Gastrocnemius medialis (tissue), 4 donors: ENCODE measurements around the gene RAB17.

Experiments used
- POLR2A ChIP-seq, 2 donors: fragments of 450-650 bp; IDR thresholded peaks; one replicate each; pipeline ENCODE4 v1.6.1; 2017; ENCODE audit warnings: antibody characterized with exemption in 2 of 2, mild to moderate bottlenecking in 2 of 2, moderate library complexity in 2 of 2
- TF ChIP-seq, protein P1 (sequence below), 5 experiments: fragments of 450-650 bp in 3 of 5; fragments of 200-600 bp in 2 of 5; sonication (generic) in 2 of 5; IDR thresholded peaks in 4 of 5; conservative IDR thresholded peaks in 1 of 5; 1 replicate in 4 of 5; 2 replicates in 1 of 5; pipeline ENCODE4 v1.5.1; 2016 to 2019; ENCODE audit warnings: antibody characterized with exemption in 5 of 5, mild to moderate bottlenecking in 3 of 5, moderate library complexity in 3 of 5

DNA sequence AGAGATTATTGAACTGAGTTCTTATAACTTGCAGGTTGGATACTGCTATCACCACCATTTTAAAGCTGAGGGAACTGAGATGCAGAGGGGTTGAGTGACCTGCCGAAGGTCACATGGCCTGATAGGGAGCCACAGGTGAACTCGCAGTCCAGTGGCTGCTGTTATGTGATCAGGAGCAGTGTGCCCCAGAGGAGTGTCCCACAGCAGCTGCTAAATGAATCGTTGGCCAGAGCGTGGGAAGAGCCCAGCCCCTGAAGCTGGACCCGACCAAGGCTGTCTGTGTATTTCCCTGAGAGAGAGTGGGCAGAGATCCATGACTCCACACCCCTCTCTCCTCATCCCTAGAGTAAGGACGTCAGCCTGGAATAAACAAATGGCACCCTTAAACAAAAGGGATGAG is 50.9 kb downstream of the RAB17 start:
- no peak for TF ChIP-seq POLR2A (IDR thresholded peaks at IDR 0.05)
- TF ChIP-seq, protein P1, sequence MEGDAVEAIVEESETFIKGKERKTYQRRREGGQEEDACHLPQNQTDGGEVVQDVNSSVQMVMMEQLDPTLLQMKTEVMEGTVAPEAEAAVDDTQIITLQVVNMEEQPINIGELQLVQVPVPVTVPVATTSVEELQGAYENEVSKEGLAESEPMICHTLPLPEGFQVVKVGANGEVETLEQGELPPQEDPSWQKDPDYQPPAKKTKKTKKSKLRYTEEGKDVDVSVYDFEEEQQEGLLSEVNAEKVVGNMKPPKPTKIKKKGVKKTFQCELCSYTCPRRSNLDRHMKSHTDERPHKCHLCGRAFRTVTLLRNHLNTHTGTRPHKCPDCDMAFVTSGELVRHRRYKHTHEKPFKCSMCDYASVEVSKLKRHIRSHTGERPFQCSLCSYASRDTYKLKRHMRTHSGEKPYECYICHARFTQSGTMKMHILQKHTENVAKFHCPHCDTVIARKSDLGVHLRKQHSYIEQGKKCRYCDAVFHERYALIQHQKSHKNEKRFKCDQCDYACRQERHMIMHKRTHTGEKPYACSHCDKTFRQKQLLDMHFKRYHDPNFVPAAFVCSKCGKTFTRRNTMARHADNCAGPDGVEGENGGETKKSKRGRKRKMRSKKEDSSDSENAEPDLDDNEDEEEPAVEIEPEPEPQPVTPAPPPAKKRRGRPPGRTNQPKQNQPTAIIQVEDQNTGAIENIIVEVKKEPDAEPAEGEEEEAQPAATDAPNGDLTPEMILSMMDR (IDR thresholded peaks at IDR 0.05 in 4 of 5, conservative IDR thresholded peaks at IDR 0.05 in 1 of 5): no peak
